ENCODE measurements around the gene ANAPC5.

Gene ANAPC5

DNA sequence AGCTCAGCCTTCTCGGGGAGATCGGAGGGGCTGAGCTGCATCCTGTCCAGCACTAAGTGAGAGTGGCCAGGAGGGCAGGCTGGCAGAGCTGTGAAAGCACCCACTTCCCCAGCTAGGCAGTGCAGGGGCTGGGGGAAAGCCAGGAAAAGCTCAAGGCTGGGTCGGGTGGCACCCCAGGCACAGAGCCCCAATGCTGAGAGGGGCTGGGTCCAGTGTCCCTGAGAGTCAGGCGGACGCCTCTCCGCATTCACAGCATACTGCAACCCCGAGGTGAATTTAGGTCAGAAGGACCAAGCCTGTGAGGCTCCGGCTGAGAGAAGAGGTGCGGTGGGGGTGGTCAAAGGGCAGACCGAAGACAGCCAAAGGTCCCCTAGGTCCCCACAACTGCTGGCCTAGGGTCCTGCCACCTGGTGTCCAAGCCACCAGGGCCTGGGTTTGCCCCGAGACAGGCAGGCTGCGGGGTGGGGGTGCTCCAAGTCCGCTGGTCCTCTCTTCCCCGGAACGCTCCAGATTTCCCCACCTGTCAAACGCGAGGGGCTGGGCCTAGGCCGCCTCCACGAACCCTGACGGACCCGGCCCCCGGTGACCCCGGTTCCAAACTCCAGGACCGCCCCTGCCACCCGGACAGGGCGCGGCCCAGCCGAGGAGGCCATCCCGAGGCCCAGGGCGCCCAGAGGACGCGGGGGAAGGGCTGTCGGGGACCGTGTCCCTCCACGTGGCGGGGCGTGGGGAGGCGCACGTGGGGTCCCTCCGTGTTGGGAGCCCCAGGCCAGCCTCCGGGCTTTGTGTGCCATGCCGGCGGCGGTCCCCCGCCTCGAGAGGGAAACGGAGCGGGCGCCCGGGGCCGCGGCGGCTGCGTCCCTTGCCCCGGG lies 56.2 kb downstream of the ANAPC5 start:
- no peak for TF ChIP-seq EZH2 (IDR thresholded peaks at IDR 0.05)
- TF ChIP-seq FOXP2 (optimal IDR thresholded peaks at IDR 0.05; ENCODE audit: control extremely low read depth, extremely low read length, insufficient read depth), result no peak
- no peak for TF ChIP-seq POLR2AphosphoS5 (IDR thresholded peaks at IDR 0.05; ENCODE audit: borderline replicate concordance, low read depth, low read length)
- Histone ChIP-seq H3K27ac (no peak overlapping the region), H3K36me3 (ENCODE audit: insufficient read depth, low read length) (peaks cover 9% of the 10 kb centered on the region; the same call in 1 of the 2 replicates), H3K9ac (ENCODE audit: insufficient read length) (peak overlapping the region; percentile 93), H3K4me3 (peak overlapping the region; percentile 76), H3K9me3 (ENCODE audit: low read depth, low read length) (no peaks in the 10 kb centered on the region)
- DNase-seq (ENCODE audit: low read depth, low spot score), result no peak

GRCh38 chr12:121295116-121295745 lies 57.0 kb downstream of the ANAPC5 start:
- no peak for DNase-seq (ENCODE audit: low read depth, low spot score)
- no peaks in the 10 kb centered on the region for H3K9me3 ChIP-seq (ENCODE audit: low read depth, low read length)
- peak overlapping the region; percentile 93 for H3K9ac ChIP-seq (ENCODE audit: insufficient read length)
- peak overlapping the region; percentile 76 for H3K4me3 ChIP-seq
- H3K27ac ChIP-seq, result no peak overlapping the region
- peaks cover 13% of the 10 kb centered on the region; the same call in 1 of the 2 replicates for H3K36me3 ChIP-seq (ENCODE audit: insufficient read depth, low read length)
- TF ChIP-seq EZH2 (IDR thresholded peaks at IDR 0.05) (no peak), POLR2AphosphoS5 (IDR thresholded peaks at IDR 0.05; ENCODE audit: borderline replicate concordance, low read depth, low read length) (no peak), FOXP2 (optimal IDR thresholded peaks at IDR 0.05; ENCODE audit: control extremely low read depth, extremely low read length, insufficient read depth) (no peak)

- no peak overlapping the region for H3K9ac ChIP-seq (ENCODE audit: insufficient read length)
- peaks cover 16% of the 10 kb centered on the region; the same call in 1 of the 2 replicates for H3K36me3 ChIP-seq (ENCODE audit: insufficient read depth, low read length)
- H3K9me3 ChIP-seq (ENCODE audit: low read depth, low read length), result no peaks in the 10 kb centered on the region
- H3K4me3 ChIP-seq, result no peak overlapping the region
- no peak for TF ChIP-seq EZH2 (IDR thresholded peaks at IDR 0.05)
- no peak for TF ChIP-seq FOXP2 (optimal IDR thresholded peaks at IDR 0.05; ENCODE audit: control extremely low read depth, extremely low read length, insufficient read depth)
- no peak for TF ChIP-seq POLR2AphosphoS5 (IDR thresholded peaks at IDR 0.05; ENCODE audit: borderline replicate concordance, low read depth, low read length)
- no peak for DNase-seq (ENCODE audit: low read depth, low spot score)
- H3K27ac ChIP-seq, result no peak overlapping the region
Observed at GRCh38 chr12:121294151-121294889, 57.9 kb downstream of the ANAPC5 start.

DNA sequence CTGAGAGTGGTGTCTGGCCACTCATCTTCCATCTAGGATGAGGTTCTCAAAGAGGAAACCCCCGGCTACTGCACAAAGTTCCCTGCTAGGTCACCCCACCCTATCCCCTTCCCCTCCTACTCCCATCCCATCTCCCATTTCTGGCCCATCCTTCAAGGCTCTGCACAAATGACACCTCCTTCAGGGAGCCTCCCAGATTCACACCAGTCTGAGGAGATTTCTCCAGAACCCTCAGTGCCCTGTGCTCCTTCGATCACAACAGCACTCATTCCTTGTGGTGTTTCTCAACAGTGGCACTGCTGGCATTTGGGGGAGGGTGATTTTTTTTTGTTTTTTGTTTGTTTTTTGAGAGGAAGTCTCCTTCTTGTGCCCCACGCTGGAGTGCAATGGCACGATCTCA lies 58.6 kb downstream of the ANAPC5 start:
- no peak for TF ChIP-seq FOXP2 (optimal IDR thresholded peaks at IDR 0.05; ENCODE audit: control extremely low read depth, extremely low read length, insufficient read depth)
- Histone ChIP-seq H3K9me3 (ENCODE audit: low read depth, low read length) (no peaks in the 10 kb centered on the region), H3K36me3 (ENCODE audit: insufficient read depth, low read length) (peaks cover 16% of the 10 kb centered on the region; the same call in 1 of the 2 replicates), H3K4me3 (no peak overlapping the region), H3K9ac (ENCODE audit: insufficient read length) (no peak overlapping the region), H3K27ac (no peak overlapping the region)
- no peak for DNase-seq (ENCODE audit: low read depth, low spot score)

DNA sequence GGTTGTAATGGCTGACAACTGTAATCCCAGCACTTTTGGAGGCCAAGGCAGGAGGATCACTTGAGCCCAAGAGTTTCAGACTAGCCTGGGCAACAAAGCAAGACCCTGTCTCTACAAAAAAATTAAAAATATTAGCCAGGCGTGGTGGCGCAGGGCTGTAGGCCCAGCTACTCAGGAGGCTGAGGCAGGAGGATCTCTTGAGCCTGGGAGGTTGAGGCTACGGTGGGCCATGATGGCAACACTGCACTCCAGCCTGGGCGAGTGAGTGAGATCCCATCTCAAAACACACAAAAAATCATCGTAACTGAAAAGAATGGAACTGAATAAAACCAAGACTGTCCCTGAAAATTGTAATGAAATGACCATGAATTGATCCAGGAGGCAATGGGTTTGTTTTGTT lies 61.8 kb downstream of the ANAPC5 start:
- DNase-seq (ENCODE audit: low read depth, low spot score), result no peak
- Histone ChIP-seq H3K9me3 (ENCODE audit: low read depth, low read length) (no peaks in the 10 kb centered on the region), H3K4me3 (no peak overlapping the region), H3K27ac (no peak overlapping the region), H3K36me3 (ENCODE audit: insufficient read depth, low read length) (peaks cover 16% of the 10 kb centered on the region; the same call in 1 of the 2 replicates), H3K9ac (ENCODE audit: insufficient read length) (no peak overlapping the region)
- TF ChIP-seq EZH2 (IDR thresholded peaks at IDR 0.05) (no peak), POLR2AphosphoS5 (IDR thresholded peaks at IDR 0.05; ENCODE audit: borderline replicate concordance, low read depth, low read length) (no peak), FOXP2 (optimal IDR thresholded peaks at IDR 0.05; ENCODE audit: control extremely low read depth, extremely low read length, insufficient read depth) (no peak)

DNA sequence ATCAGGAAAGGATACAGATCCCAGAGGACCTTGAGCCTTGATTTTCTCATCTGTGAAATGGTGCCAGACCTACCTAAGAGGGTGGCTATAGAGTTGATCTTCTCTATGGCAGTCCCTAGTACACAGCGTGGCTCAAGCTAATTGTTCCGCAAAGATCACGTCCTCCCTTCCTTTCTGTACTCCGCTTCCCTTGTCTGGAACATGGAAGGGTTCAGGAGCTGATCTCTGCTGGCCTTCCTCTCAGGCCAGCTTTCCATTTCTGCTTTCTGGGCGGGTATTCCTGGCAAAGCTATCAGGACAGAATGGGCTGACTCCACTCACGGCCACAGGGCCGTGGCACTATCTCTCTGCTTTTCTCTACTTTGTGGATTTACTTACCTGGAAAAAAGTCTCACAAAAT lies 62.2 kb downstream of the ANAPC5 start:
- Histone ChIP-seq H3K27ac (no peak overlapping the region), H3K36me3 (ENCODE audit: insufficient read depth, low read length) (peaks cover 16% of the 10 kb centered on the region; the same call in 1 of the 2 replicates), H3K9ac (ENCODE audit: insufficient read length) (no peak overlapping the region), H3K4me3 (no peak overlapping the region), H3K9me3 (ENCODE audit: low read depth, low read length) (no peaks in the 10 kb centered on the region)
- no peak for DNase-seq (ENCODE audit: low read depth, low spot score)
- no peak for TF ChIP-seq EZH2 (IDR thresholded peaks at IDR 0.05)

DNA sequence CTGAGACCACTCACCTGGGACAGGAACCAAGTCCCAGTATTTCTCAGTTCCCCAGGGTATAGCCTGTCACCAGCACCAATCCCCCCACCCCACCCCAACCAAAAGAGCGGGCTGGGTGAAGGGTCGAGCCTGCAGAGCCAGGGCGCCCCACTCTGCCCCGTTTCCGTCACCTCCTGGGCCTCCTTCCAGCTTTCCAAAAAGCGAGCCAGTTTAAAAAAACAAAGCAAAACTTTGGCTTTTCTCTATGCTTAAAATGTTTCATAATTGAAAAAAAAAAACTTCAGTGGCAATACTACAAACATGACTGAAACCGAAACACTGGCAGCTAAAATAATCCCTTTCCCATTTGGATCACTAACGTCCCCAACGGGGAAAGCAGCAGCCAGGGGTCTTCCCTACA lies 63.2 kb downstream of the ANAPC5 start:
- peaks cover 16% of the 10 kb centered on the region; the same call in 1 of the 2 replicates for H3K36me3 ChIP-seq (ENCODE audit: insufficient read depth, low read length)
- DNase-seq (ENCODE audit: low read depth, low spot score), result no peak
- TF ChIP-seq EZH2 (IDR thresholded peaks at IDR 0.05), result no peak
- no peak for TF ChIP-seq FOXP2 (optimal IDR thresholded peaks at IDR 0.05; ENCODE audit: control extremely low read depth, extremely low read length, insufficient read depth)
- no peak for TF ChIP-seq POLR2AphosphoS5 (IDR thresholded peaks at IDR 0.05; ENCODE audit: borderline replicate concordance, low read depth, low read length)
- H3K27ac ChIP-seq, result peak overlapping the region; percentile 50
- H3K9ac ChIP-seq (ENCODE audit: insufficient read length), result no peak overlapping the region
- no peaks in the 10 kb centered on the region for H3K9me3 ChIP-seq (ENCODE audit: low read depth, low read length)
- no peak overlapping the region for H3K4me3 ChIP-seq

DNA sequence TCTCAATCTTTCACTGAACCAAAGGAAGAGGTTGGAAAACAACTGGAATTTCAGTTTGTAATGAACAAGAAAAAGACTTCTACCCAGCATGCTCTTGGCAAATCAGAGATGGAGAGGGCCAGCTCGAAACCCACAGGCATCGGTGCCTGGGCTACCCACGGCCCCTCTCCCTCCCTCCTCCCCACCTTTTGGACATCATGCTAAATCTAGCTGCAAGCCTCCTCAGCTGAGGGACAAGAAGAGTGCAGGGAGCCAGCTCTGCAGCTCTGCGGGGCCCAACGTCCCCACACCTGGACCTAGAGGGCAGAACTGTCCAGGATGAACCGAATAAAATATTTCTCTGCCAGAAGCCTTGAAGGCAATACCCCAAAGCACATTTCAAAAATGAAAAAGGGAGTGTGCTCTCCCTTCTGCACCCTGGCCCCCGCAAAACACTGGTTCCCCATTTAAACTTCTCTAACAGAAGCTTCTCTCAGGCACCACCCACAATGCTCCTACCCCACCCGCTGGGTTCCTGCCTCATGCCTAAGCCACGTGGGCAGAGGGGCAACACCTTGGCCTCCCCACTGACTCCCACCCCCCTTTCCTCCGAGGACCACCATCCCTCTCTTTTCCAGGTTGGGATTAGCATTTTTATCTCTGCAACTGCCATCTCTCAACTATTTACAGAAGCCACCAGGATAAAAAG lies 63.9 kb downstream of the ANAPC5 start:
- no peak for DNase-seq (ENCODE audit: low read depth, low spot score)
- Histone ChIP-seq H3K27ac (no peak overlapping the region), H3K4me3 (no peak overlapping the region), H3K9ac (ENCODE audit: insufficient read length) (no peak overlapping the region), H3K36me3 (ENCODE audit: insufficient read depth, low read length) (peaks cover 16% of the 10 kb centered on the region; the same call in 1 of the 2 replicates), H3K9me3 (ENCODE audit: low read depth, low read length) (no peaks in the 10 kb centered on the region)
- TF ChIP-seq FOXP2 (optimal IDR thresholded peaks at IDR 0.05; ENCODE audit: control extremely low read depth, extremely low read length, insufficient read depth) (no peak), EZH2 (IDR thresholded peaks at IDR 0.05) (no peak), POLR2AphosphoS5 (IDR thresholded peaks at IDR 0.05; ENCODE audit: borderline replicate concordance, low read depth, low read length) (no peak)
